ENCODE results near the gene KIF13A.
"Not testable (repeated sequence)": the region's sequence is repeated elsewhere in the genome, so short reads cannot be mapped to it uniquely, and the experiment has no call there.

Gene KIF13A

GRCh38 chr6:17820055-17820454, 167.4 kb downstream of the KIF13A start:
- Histone ChIP-seq H3K27ac (ENCODE audit: low read length) (no peak overlapping the region), H3K4me1 (ENCODE audit: insufficient read depth, low read length) (no peaks in the 10 kb centered on the region; the same call in 1 of the 2 replicates), H3K27me3 (ENCODE audit: insufficient read depth, low read length) (no peaks in the 10 kb centered on the region), H3K36me3 (ENCODE audit: insufficient read depth, low read depth, low read length) (peaks cover 24% of the 10 kb centered on the region), H3K9ac (ENCODE audit: low read depth, low read length) (no peak overlapping the region), H3K9me3 (ENCODE audit: insufficient read depth, low read depth, low read length) (no peaks in the 10 kb centered on the region), H3K4me3 (ENCODE audit: low read length) (no peak overlapping the region)

- no peaks in the 10 kb centered on the region for H3K9me3 ChIP-seq (ENCODE audit: insufficient read depth, low read depth, low read length)
- no peak overlapping the region for H3K4me3 ChIP-seq (ENCODE audit: low read length)
- peaks cover 36% of the 10 kb centered on the region; the same call in 1 of the 2 replicates for H3K36me3 ChIP-seq (ENCODE audit: insufficient read depth, low read depth, low read length)
- H3K27me3 ChIP-seq (ENCODE audit: insufficient read depth, low read length) = no peaks in the 10 kb centered on the region
- H3K9ac ChIP-seq (ENCODE audit: low read depth, low read length) = no peak overlapping the region
- H3K27ac ChIP-seq (ENCODE audit: low read length) = no peak overlapping the region
- H3K4me1 ChIP-seq (ENCODE audit: insufficient read depth, low read length) = no peaks in the 10 kb centered on the region; the same call in 1 of the 2 replicates
These were observed 169.7 kb downstream of the KIF13A start for GRCh38 chr6:17817763-17818162.

- no peak overlapping the region for H3K4me3 ChIP-seq (ENCODE audit: low read length)
- H3K4me1 ChIP-seq (ENCODE audit: insufficient read depth, low read length) = no peaks in the 10 kb centered on the region; the same call in 1 of the 2 replicates
- H3K36me3 ChIP-seq (ENCODE audit: insufficient read depth, low read depth, low read length) = peaks cover 37% of the 10 kb centered on the region; the same call in 1 of the 2 replicates
- no peak overlapping the region for H3K27ac ChIP-seq (ENCODE audit: low read length)
- H3K9ac ChIP-seq (ENCODE audit: low read depth, low read length) = no peak overlapping the region
- H3K9me3 ChIP-seq (ENCODE audit: insufficient read depth, low read depth, low read length) = no peaks in the 10 kb centered on the region
- H3K27me3 ChIP-seq (ENCODE audit: insufficient read depth, low read length) = no peaks in the 10 kb centered on the region
These were observed 170.4 kb downstream of the KIF13A start for GRCh38 chr6:17816921-17817611.

- Histone ChIP-seq H3K9me3 (ENCODE audit: insufficient read depth, low read depth, low read length) (no peaks in the 10 kb centered on the region), H3K27ac (ENCODE audit: low read length) (no peak overlapping the region), H3K9ac (ENCODE audit: low read depth, low read length) (no peak overlapping the region), H3K4me3 (ENCODE audit: low read length) (no peak overlapping the region), H3K4me1 (ENCODE audit: insufficient read depth, low read length) (no peaks in the 10 kb centered on the region), H3K36me3 (ENCODE audit: insufficient read depth, low read depth, low read length) (peaks cover 41% of the 10 kb centered on the region), H3K27me3 (ENCODE audit: insufficient read depth, low read length) (no peaks in the 10 kb centered on the region)
These were observed 173.9 kb downstream of the KIF13A start for GRCh38 chr6:17813542-17813941.

- peaks cover 47% of the 10 kb centered on the region for H3K36me3 ChIP-seq (ENCODE audit: insufficient read depth, low read depth, low read length)
- no peaks in the 10 kb centered on the region for H3K9me3 ChIP-seq (ENCODE audit: insufficient read depth, low read depth, low read length)
- no peak overlapping the region for H3K4me3 ChIP-seq (ENCODE audit: low read length)
- H3K4me1 ChIP-seq (ENCODE audit: insufficient read depth, low read length) = no peaks in the 10 kb centered on the region
- no peak overlapping the region for H3K27ac ChIP-seq (ENCODE audit: low read length)
- no peak overlapping the region for H3K9ac ChIP-seq (ENCODE audit: low read depth, low read length)
- no peaks in the 10 kb centered on the region for H3K27me3 ChIP-seq (ENCODE audit: insufficient read depth, low read length)
These were observed 175.1 kb downstream of the KIF13A start for GRCh38 chr6:17812311-17812710.

- no peak overlapping the region for H3K9ac ChIP-seq (ENCODE audit: low read depth, low read length)
- H3K27me3 ChIP-seq (ENCODE audit: insufficient read depth, low read length) = no peaks in the 10 kb centered on the region
- H3K4me1 ChIP-seq (ENCODE audit: insufficient read depth, low read length) = no peaks in the 10 kb centered on the region
- no peaks in the 10 kb centered on the region for H3K9me3 ChIP-seq (ENCODE audit: insufficient read depth, low read depth, low read length)
- no peak overlapping the region for H3K4me3 ChIP-seq (ENCODE audit: low read length)
- H3K27ac ChIP-seq (ENCODE audit: low read length) = no peak overlapping the region
- peaks cover 53% of the 10 kb centered on the region for H3K36me3 ChIP-seq (ENCODE audit: insufficient read depth, low read depth, low read length)
These were observed 178.8 kb downstream of the KIF13A start for GRCh38 chr6:17808609-17809008.

- not testable (repeated sequence) for H3K4me3 ChIP-seq (ENCODE audit: low read length); H3K9me3 ChIP-seq (ENCODE audit: insufficient read depth, low read depth, low read length); H3K27me3 ChIP-seq (ENCODE audit: insufficient read depth, low read length); H3K9ac ChIP-seq (ENCODE audit: low read depth, low read length); H3K4me1 ChIP-seq (ENCODE audit: insufficient read depth, low read length); H3K27ac ChIP-seq (ENCODE audit: low read length)
- H3K36me3 ChIP-seq (ENCODE audit: insufficient read depth, low read depth, low read length) = peaks cover 50% of the 10 kb centered on the region
These were observed 180.0 kb downstream of the KIF13A start for GRCh38 chr6:17807431-17807830.

- Histone ChIP-seq H3K4me3 (ENCODE audit: low read length) (no peak overlapping the region), H3K9me3 (ENCODE audit: insufficient read depth, low read depth, low read length) (no peaks in the 10 kb centered on the region), H3K27ac (ENCODE audit: low read length) (no peak overlapping the region), H3K36me3 (ENCODE audit: insufficient read depth, low read depth, low read length) (peaks cover 66% of the 10 kb centered on the region), H3K4me1 (ENCODE audit: insufficient read depth, low read length) (no peaks in the 10 kb centered on the region), H3K9ac (ENCODE audit: low read depth, low read length) (no peak overlapping the region), H3K27me3 (ENCODE audit: insufficient read depth, low read length) (no peaks in the 10 kb centered on the region)
These were observed 184.0 kb downstream of the KIF13A start for GRCh38 chr6:17803409-17803808.

- Histone ChIP-seq H3K4me1 (ENCODE audit: insufficient read depth, low read length) (no peaks in the 10 kb centered on the region), H3K4me3 (ENCODE audit: low read length) (no peak overlapping the region), H3K36me3 (ENCODE audit: insufficient read depth, low read depth, low read length) (peaks cover 77% of the 10 kb centered on the region), H3K9ac (ENCODE audit: low read depth, low read length) (no peak overlapping the region), H3K9me3 (ENCODE audit: insufficient read depth, low read depth, low read length) (no peaks in the 10 kb centered on the region), H3K27ac (ENCODE audit: low read length) (no peak overlapping the region), H3K27me3 (ENCODE audit: insufficient read depth, low read length) (no peaks in the 10 kb centered on the region)
These were observed 188.8 kb downstream of the KIF13A start for GRCh38 chr6:17798477-17799154.

- Histone ChIP-seq H3K9me3 (ENCODE audit: insufficient read depth, low read depth, low read length) (no peaks in the 10 kb centered on the region), H3K36me3 (ENCODE audit: insufficient read depth, low read depth, low read length) (peaks cover 80% of the 10 kb centered on the region)
These were observed 196.9 kb downstream of the KIF13A start for GRCh38 chr6:17790489-17790888.

GRCh38 chr6:17785094-17785787, 202.2 kb downstream of the KIF13A start:
- Histone ChIP-seq H3K9ac (ENCODE audit: low read depth, low read length) (no peak overlapping the region), H3K36me3 (ENCODE audit: insufficient read depth, low read depth, low read length) (peaks cover 79% of the 10 kb centered on the region), H3K9me3 (ENCODE audit: insufficient read depth, low read depth, low read length) (no peaks in the 10 kb centered on the region)

More at GRCh38 chr6:17790489-17790888, 196.9 kb downstream of the KIF13A start:
- Histone ChIP-seq H3K4me3 (ENCODE audit: low read length) (no peak overlapping the region), H3K9ac (ENCODE audit: low read depth, low read length) (no peak overlapping the region), H3K27ac (ENCODE audit: low read length) (no peak overlapping the region), H3K27me3 (ENCODE audit: insufficient read depth, low read length) (no peaks in the 10 kb centered on the region), H3K4me1 (ENCODE audit: insufficient read depth, low read length) (no peaks in the 10 kb centered on the region)

More at GRCh38 chr6:17785094-17785787, 202.2 kb downstream of the KIF13A start:
- H3K4me1 ChIP-seq (ENCODE audit: insufficient read depth, low read length) = peaks cover 10% of the 10 kb centered on the region; the same call in 1 of the 2 replicates
- no peaks in the 10 kb centered on the region for H3K27me3 ChIP-seq (ENCODE audit: insufficient read depth, low read length)
- H3K27ac ChIP-seq (ENCODE audit: low read length) = no peak overlapping the region
- H3K4me3 ChIP-seq (ENCODE audit: low read length) = no peak overlapping the region
